ENCODE results near the gene TEAD4. TPM values are rescaled to one million over a fixed set of nuclear protein-coding genes. Genes with fewer than 3 reads are reported as not detected.

TEAD4 gene
- total and polyA plus RNA-seq, 10 donors = 5.1 to 24.2 (median 17.4) TPM

DNA sequence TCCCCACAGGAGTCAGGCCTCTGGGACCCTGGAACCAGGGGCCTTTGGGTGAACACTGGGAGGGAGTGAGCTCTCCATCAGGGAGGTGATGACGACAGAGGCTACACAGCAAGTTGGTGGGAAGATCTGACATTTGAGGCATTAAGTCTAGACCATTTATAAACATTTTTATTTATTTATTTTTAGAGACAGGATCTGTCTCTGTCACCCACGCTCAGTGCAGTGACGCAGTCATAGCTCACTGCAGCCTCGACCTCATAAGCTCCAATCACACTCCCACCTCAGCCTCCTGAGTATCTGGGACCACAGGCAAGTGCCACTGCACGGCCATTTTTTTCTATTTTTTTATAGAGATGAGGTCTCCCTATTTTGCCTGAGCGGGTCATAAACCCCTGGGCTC is 53.6 kb downstream of the TEAD4 start:
- no peaks in the 10 kb centered on the region for H3K9me3 ChIP-seq
- peaks cover 0 to 28% (median 0%) of the 10 kb centered on the region in 6 donors for H3K4me1 ChIP-seq
- no peak overlapping the region for H3K27ac ChIP-seq
- TF ChIP-seq POLR2AphosphoS5 (IDR thresholded peaks at IDR 0.05) (no peak), POLR2A (IDR thresholded peaks at IDR 0.05) (no peak)
- TF ChIP-seq, protein P1, sequence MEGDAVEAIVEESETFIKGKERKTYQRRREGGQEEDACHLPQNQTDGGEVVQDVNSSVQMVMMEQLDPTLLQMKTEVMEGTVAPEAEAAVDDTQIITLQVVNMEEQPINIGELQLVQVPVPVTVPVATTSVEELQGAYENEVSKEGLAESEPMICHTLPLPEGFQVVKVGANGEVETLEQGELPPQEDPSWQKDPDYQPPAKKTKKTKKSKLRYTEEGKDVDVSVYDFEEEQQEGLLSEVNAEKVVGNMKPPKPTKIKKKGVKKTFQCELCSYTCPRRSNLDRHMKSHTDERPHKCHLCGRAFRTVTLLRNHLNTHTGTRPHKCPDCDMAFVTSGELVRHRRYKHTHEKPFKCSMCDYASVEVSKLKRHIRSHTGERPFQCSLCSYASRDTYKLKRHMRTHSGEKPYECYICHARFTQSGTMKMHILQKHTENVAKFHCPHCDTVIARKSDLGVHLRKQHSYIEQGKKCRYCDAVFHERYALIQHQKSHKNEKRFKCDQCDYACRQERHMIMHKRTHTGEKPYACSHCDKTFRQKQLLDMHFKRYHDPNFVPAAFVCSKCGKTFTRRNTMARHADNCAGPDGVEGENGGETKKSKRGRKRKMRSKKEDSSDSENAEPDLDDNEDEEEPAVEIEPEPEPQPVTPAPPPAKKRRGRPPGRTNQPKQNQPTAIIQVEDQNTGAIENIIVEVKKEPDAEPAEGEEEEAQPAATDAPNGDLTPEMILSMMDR (IDR thresholded peaks at IDR 0.05 in 8 of 11, conservative IDR thresholded peaks at IDR 0.05 in 3 of 11) = no peak
- 86 to 94% (median 90%) methylated on average over 6 of the region's 6 CpGs for WGBS, 5 donors
- peaks cover 0 to 17% (median 0%) of the 10 kb centered on the region in 6 donors for H3K36me3 ChIP-seq
- no peak overlapping the region for H3K4me3 ChIP-seq
- intact Hi-C loops (cut with DNase I; ENCODE audit: low total_unique reads) = no loop called here
- DNase-seq = no peak
- H3K27me3 ChIP-seq (replicated peaks in 1 of 7) = no peaks in the 10 kb centered on the region

DNA sequence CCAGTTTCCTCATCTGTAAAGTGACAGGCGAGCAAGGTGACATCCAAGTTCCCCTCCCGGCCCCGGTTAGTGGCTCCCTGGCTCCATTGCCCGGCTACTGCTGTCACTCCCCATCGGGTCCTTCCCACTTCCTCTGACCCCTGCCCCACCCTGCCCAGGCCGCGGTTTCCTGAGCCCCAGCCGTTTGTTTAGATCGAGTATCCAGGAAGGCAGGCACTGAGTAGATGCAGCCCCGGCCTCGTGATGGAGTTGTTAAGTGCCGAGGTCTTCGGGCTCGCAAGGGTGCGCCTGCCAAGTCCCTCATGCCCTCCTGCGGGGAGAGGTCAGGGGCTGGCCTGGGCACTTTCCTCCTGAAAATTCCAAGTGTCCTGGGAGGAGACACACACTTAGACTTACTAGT is 55.4 kb downstream of the TEAD4 start:
- no peaks in the 10 kb centered on the region for H3K9me3 ChIP-seq
- intact Hi-C loops (cut with DNase I; ENCODE audit: low total_unique reads) = no loop called here
- H3K36me3 ChIP-seq = peaks cover 0 to 34% (median 0%) of the 10 kb centered on the region in 6 donors
- H3K4me1 ChIP-seq = peaks cover 0 to 28% (median 0%) of the 10 kb centered on the region in 6 donors
- H3K27ac ChIP-seq = peak overlapping the region in 2 of 8 donors; percentile 19 to 56
- H3K4me3 ChIP-seq = no peak overlapping the region
- WGBS, 5 donors = 16 to 58% (median 42%) methylated on average over 10 to 16 of the region's 16 CpGs
- no peak for DNase-seq
- no peaks in the 10 kb centered on the region for H3K27me3 ChIP-seq (replicated peaks in 1 of 7)
- TF ChIP-seq, protein P1 (IDR thresholded peaks at IDR 0.05 in 8 of 11, conservative IDR thresholded peaks at IDR 0.05 in 3 of 11) = no peak
- TF ChIP-seq POLR2AphosphoS5 (IDR thresholded peaks at IDR 0.05) (peak in 1 of 3 donors; percentile 57), POLR2A (IDR thresholded peaks at IDR 0.05) (no peak)

DNA sequence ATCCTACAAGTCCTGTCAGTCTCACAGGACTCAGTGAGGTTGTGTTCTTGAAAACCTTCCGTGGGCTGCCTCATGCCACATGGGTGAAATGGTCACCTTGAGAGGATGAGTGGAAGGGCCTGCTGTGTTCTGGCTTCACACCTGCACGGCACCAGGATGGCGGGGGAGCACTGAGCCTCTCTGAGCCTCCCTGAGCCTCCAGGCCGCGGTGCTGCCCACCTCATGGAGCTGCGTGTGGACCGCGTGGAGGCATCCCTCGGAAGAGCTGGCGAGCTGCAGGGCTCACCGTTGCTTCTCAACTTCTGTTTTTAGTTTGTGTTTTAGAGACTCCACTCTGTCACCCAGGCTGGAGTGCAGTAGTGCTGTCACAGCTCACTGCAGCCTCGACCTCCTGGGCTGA is 56.2 kb downstream of the TEAD4 start:
- DNase-seq = no peak
- H3K4me3 ChIP-seq = no peak overlapping the region
- WGBS, 5 donors = 91 to 95% (median 94%) methylated on average over 8 to 12 of the region's 12 CpGs

DNA sequence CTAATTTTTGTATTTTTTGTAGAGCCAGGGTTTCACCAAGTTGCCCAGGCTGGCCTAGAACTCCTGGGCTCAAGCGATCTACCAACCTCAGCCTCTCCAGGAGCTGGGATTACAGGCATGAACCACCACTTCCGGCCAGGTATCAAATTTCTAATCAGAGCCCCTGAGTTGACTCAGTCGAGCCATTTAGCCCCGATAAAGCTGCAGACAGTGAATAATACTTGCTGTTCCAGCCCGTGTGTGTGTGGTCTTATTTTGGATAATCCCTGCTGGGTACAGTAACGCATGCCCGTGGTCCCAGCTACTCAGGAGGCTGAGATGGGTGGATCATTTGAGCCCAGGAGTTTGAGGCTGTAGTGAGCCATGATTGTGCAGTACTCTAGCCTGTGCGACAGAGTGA is 57.0 kb downstream of the TEAD4 start:
- Histone ChIP-seq H3K27ac (no peak overlapping the region), H3K27me3 (replicated peaks in 1 of 7) (no peaks in the 10 kb centered on the region), H3K9me3 (no peaks in the 10 kb centered on the region), H3K4me3 (no peak overlapping the region), H3K36me3 (peaks cover 0 to 25% (median 0%) of the 10 kb centered on the region in 6 donors), H3K4me1 (peaks cover 0 to 36% (median 6%) of the 10 kb centered on the region in 6 donors)
- no peak for TF ChIP-seq POLR2AphosphoS5 (IDR thresholded peaks at IDR 0.05)
- TF ChIP-seq, protein P1 (IDR thresholded peaks at IDR 0.05 in 8 of 11, conservative IDR thresholded peaks at IDR 0.05 in 3 of 11) = no peak
- TF ChIP-seq POLR2A (IDR thresholded peaks at IDR 0.05) = no peak
- no peak for DNase-seq
- 75 to 91% (median 81%) methylated on average over 8 of the region's 8 CpGs for WGBS, 5 donors
- intact Hi-C loops (cut with DNase I; ENCODE audit: low total_unique reads) = no loop called here

More for the DNA sequence above, 56.2 kb downstream of the TEAD4 start:
- TF ChIP-seq POLR2AphosphoS5 (IDR thresholded peaks at IDR 0.05) (no peak), POLR2A (IDR thresholded peaks at IDR 0.05) (no peak)
- TF ChIP-seq, protein P1 (IDR thresholded peaks at IDR 0.05 in 8 of 11, conservative IDR thresholded peaks at IDR 0.05 in 3 of 11) = no peak
- intact Hi-C loops (cut with DNase I; ENCODE audit: low total_unique reads) = no loop called here
- H3K27me3 ChIP-seq (replicated peaks in 1 of 7) = no peaks in the 10 kb centered on the region
- H3K27ac ChIP-seq = no peak overlapping the region
- H3K9me3 ChIP-seq = no peaks in the 10 kb centered on the region
- H3K36me3 ChIP-seq = peaks cover 0 to 32% (median 0%) of the 10 kb centered on the region in 6 donors
- peaks cover 0 to 32% (median 4%) of the 10 kb centered on the region in 6 donors for H3K4me1 ChIP-seq

Data from spleen (tissue), 11 donors.